ENCODE results near the gene GSTA1. TPM values are rescaled to one million over a fixed set of nuclear protein-coding genes. Genes with fewer than 3 reads are reported as not detected.
A peak's percentile ranks its signal among the peaks of the same experiment; 100 is the strongest.
"Not testable (repeated sequence)": the region's sequence is repeated elsewhere in the genome, so short reads cannot be mapped to it uniquely, and the experiment has no call there.

Gene GSTA1
- total and polyA plus RNA-seq, 3 donors from 2014 or later, result 307 to 577 (median 349) TPM

GRCh38 chr6:52839124-52840055 is 35.8 kb upstream of the GSTA1 start:
- H3K27me3 ChIP-seq, result no peaks in the 10 kb centered on the region
- H3K9me3 ChIP-seq, result no peaks in the 10 kb centered on the region
- no peak overlapping the region for H3K27ac ChIP-seq
- TF ChIP-seq POLR2A (IDR thresholded peaks at IDR 0.05), result no peak
- TF ChIP-seq, protein P1, sequence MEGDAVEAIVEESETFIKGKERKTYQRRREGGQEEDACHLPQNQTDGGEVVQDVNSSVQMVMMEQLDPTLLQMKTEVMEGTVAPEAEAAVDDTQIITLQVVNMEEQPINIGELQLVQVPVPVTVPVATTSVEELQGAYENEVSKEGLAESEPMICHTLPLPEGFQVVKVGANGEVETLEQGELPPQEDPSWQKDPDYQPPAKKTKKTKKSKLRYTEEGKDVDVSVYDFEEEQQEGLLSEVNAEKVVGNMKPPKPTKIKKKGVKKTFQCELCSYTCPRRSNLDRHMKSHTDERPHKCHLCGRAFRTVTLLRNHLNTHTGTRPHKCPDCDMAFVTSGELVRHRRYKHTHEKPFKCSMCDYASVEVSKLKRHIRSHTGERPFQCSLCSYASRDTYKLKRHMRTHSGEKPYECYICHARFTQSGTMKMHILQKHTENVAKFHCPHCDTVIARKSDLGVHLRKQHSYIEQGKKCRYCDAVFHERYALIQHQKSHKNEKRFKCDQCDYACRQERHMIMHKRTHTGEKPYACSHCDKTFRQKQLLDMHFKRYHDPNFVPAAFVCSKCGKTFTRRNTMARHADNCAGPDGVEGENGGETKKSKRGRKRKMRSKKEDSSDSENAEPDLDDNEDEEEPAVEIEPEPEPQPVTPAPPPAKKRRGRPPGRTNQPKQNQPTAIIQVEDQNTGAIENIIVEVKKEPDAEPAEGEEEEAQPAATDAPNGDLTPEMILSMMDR (IDR thresholded peaks at IDR 0.05), result peak; percentile 15 to 58 (median 54)
- H3K4me1 ChIP-seq, result no peaks in the 10 kb centered on the region
- H3K36me3 ChIP-seq (ENCODE audit: low read depth, missing control alignments), result no peaks in the 10 kb centered on the region
- no peak overlapping the region for H3K4me3 ChIP-seq
- intact Hi-C loops (cut with DNase I; ENCODE audit: low total_unique reads), result no loop called here
- peak; percentile 74 for DNase-seq
- 42 to 52% methylated on average over 20 of the region's 20 CpGs for WGBS, 2 donors

GRCh38 chr6:52834481-52834880 is 30.9 kb upstream of the GSTA1 start:
- Histone ChIP-seq H3K27ac (no peak overlapping the region), H3K27me3 (no peaks in the 10 kb centered on the region), H3K36me3 (ENCODE audit: low read depth, missing control alignments) (no peaks in the 10 kb centered on the region), H3K4me1 (no peaks in the 10 kb centered on the region), H3K9me3 (no peaks in the 10 kb centered on the region), H3K4me3 (no peak overlapping the region)
- no peak for DNase-seq
- TF ChIP-seq POLR2A (IDR thresholded peaks at IDR 0.05), result no peak
- TF ChIP-seq, protein P1 (IDR thresholded peaks at IDR 0.05), result no peak
- intact Hi-C loops (cut with DNase I; ENCODE audit: low total_unique reads), result no loop called here
- WGBS, 2 donors, result 81 to 100% methylated on average over 1 of the region's 1 CpG

- 88 to 94% methylated on average over 4 of the region's 4 CpGs for WGBS, 2 donors
- intact Hi-C loops (cut with DNase I; ENCODE audit: low total_unique reads); H3K27ac ChIP-seq; H3K36me3 ChIP-seq (ENCODE audit: low read depth, missing control alignments); H3K4me3 ChIP-seq; H3K27me3 ChIP-seq; H3K4me1 ChIP-seq; DNase-seq; H3K9me3 ChIP-seq: not testable (repeated sequence)
These were observed 27.3 kb upstream of the GSTA1 start for GRCh38 chr6:52830869-52831268.

GRCh38 chr6:52829046-52829817 is 25.6 kb upstream of the GSTA1 start:
- intact Hi-C loops (cut with DNase I; ENCODE audit: low total_unique reads), result no loop called here
- H3K27ac ChIP-seq, result no peak overlapping the region
- peaks cover 4% of the 10 kb centered on the region for H3K4me1 ChIP-seq
- 78 to 80% methylated on average over 12 to 37 of the region's 37 CpGs for WGBS, 2 donors
- DNase-seq, result no peak
- H3K4me3 ChIP-seq, result no peak overlapping the region
- no peak for TF ChIP-seq POLR2A (IDR thresholded peaks at IDR 0.05)
- H3K27me3 ChIP-seq, result no peaks in the 10 kb centered on the region
- H3K9me3 ChIP-seq, result no peaks in the 10 kb centered on the region
- no peaks in the 10 kb centered on the region for H3K36me3 ChIP-seq (ENCODE audit: low read depth, missing control alignments)

DNA sequence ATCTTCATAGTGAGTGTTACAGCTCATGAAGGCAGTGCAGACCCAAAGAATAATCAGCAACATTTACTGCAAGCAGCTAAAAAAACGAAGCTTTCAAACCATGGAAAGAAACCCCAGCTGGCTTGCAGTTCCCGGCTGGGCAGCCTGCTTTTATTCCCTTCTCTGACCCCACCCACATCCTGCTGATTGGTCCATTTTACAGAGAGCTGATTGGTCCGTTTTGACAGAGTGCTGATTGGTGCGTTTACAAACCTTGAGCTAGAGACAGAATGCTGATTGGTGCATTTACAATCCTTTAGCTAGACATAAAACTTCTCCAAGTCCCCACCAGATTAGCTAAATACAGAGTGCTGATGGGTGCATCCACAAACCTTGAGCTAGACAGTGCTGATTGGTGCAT is 25.0 kb upstream of the GSTA1 start:
- H3K27me3 ChIP-seq; H3K36me3 ChIP-seq (ENCODE audit: low read depth, missing control alignments); H3K9me3 ChIP-seq; H3K4me1 ChIP-seq; intact Hi-C loops (cut with DNase I; ENCODE audit: low total_unique reads); H3K4me3 ChIP-seq; DNase-seq: not testable (repeated sequence)
- peak overlapping the region in 1 of 2 donors; percentile 31 for H3K27ac ChIP-seq
- 49 to 63% methylated on average over 4 of the region's 4 CpGs for WGBS, 2 donors

DNA sequence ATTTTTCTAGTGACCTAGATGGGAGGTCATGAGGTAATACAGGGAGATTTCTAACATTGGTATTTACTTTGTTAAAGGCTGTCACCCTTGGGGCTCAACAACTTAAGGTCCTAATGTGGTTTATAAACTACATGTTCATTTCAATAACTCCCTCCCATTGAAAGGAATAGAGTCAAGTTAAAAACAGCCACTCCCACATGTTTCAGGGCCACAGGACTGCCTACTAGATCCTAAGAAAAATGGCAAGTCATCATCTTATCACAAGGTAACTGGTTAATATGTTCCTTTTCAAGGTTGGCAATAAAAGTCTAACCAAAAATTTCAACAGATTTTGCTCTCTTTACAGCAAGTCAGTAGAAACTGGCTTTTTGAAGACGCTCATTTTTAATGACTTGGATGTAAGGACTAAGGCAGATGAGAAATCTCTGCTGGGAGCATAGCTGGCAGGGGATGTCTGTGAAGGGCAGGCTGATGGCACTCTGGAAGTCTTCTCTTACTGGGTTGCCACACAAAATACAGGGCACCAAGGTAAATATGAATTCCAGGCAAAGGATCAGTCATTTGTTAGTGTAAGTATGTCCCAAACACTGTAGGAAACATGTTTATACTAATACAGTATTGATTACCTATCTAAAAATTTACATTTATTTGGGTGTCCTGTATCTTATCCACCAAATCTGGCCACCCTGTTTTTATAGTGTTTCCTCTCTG is 23.6 kb upstream of the GSTA1 start:
- DNase-seq; H3K36me3 ChIP-seq (ENCODE audit: low read depth, missing control alignments); H3K4me3 ChIP-seq; intact Hi-C loops (cut with DNase I; ENCODE audit: low total_unique reads); H3K9me3 ChIP-seq; H3K27me3 ChIP-seq; H3K4me1 ChIP-seq: not testable (repeated sequence)
- 6 to 60% methylated on average over 1 of the region's 1 CpG for WGBS, 2 donors
- H3K27ac ChIP-seq, result peak overlapping the region; percentile 2 to 31

Measured in testis (tissue), 3 donors.